Endothelial cell of umbilical vein (primary cell): ENCODE measurements around the gene EREG. TPM values are rescaled to one million over a fixed set of nuclear protein-coding genes. Genes with fewer than 3 reads are reported as not detected.

Experiments used
- BruUV-seq: library from RNA; stranded (reverse); fragments of 400-500 nt; replicated peaks from 2 replicates; lab custom pipeline; 2021; lab: Mats Ljungman, UMichigan
- CTCF ChIA-PET: fragments of 300-600, 350-600 bp; sonication (Branson Sonifier 250); formaldehyde crosslinking; loops from one replicate; lab custom pipeline; 2021; ENCODE audit warnings: antibody characterized with exemption, inconsistent platforms; lab: Charles Lee
- POLR2A ChIA-PET: fragments of 300-600, 350-600 bp; sonication (Branson Sonifier 250); formaldehyde crosslinking; loops from one replicate; lab custom pipeline; 2021; ENCODE audit warnings: antibody characterized with exemption, inconsistent platforms; lab: Charles Lee
- DNase-seq: peaks from one replicate; pipeline ENCODE4 v3.0.0-alpha.2; 2011; ENCODE audit warnings: low read depth, low spot score
- FAIRE-seq: peaks from 2 replicates; lab custom pipeline; 2011; peaks lifted over from hg19 to GRCh38; lab: Jason Lieb, UNC
- H2AFZ ChIP-seq: 2 replicates; pipeline ENCODE4 v1.6.0; 2012; ENCODE audit warnings: low read depth, low read length, control low read depth, inconsistent platforms
- H3K27ac ChIP-seq: 2 replicates; pipeline ENCODE4 v1.5.1; 2011; ENCODE audit warnings: low read depth, mild to moderate bottlenecking, control low read depth, low read length, moderate library complexity; ENCODE audit not compliant: insufficient read depth
- H3K27me3 ChIP-seq, 2 experiments: 2 replicates each; pipeline versions ENCODE4 v1.6.0 to v1.6.1; 2011; ENCODE audit warnings: low read length in 2 of 2, mixed read lengths in 1 of 2; ENCODE audit not compliant: control insufficient read depth in 2 of 2, insufficient read depth in 2 of 2
- H3K36me3 ChIP-seq, 2 experiments: 2 replicates in 1 of 2; 3 replicates in 1 of 2; pipeline ENCODE4 v1.5.1; 2011; ENCODE audit warnings: low read length in 2 of 2, mild to moderate bottlenecking in 1 of 2, moderate library complexity in 1 of 2; ENCODE audit not compliant: control insufficient read depth in 2 of 2, insufficient read depth in 2 of 2; ENCODE audit errors: extremely low read depth in 1 of 2
- H3K4me1 ChIP-seq: 3 replicates; pipeline ENCODE4 v1.5.1; 2011; ENCODE audit warnings: mild to moderate bottlenecking, low read length; ENCODE audit not compliant: control insufficient read depth, insufficient read depth; ENCODE audit errors: extremely low read depth
- H3K4me2 ChIP-seq: 2 replicates; pipeline ENCODE4 v1.6.1; 2011; ENCODE audit warnings: low read length, control low read depth, mixed read lengths; ENCODE audit not compliant: insufficient read depth
- H3K4me3 ChIP-seq, 3 experiments: fragments of 200-600 bp in 1 of 3; sonication (generic), shearing (Covaris generic) in 1 of 3; replicated peaks in 1 of 3; 2 replicates each; pipeline ENCODE4 v1.5.1; 2011 to 2016; ENCODE audit warnings: control low read depth in 3 of 3, low read length in 3 of 3, mild to moderate bottlenecking in 2 of 3, inconsistent platforms in 1 of 3, low read depth in 1 of 3, moderate library complexity in 1 of 3; ENCODE audit not compliant: insufficient read depth in 1 of 3
- H3K79me2 ChIP-seq: 2 replicates; pipeline ENCODE4 v1.6.0; 2012; ENCODE audit warnings: low read length, inconsistent platforms; ENCODE audit not compliant: control insufficient read depth, insufficient read depth
- H3K9ac ChIP-seq: replicated peaks from 2 replicates; pipeline ENCODE3; 2011; ENCODE audit warnings: low read length, control low read depth; ENCODE audit not compliant: insufficient read depth; ENCODE audit errors: extremely low read depth
- H3K9me1 ChIP-seq: replicated peaks from 3 replicates; pipeline ENCODE4 v1.6.0; 2011; ENCODE audit warnings: mild to moderate bottlenecking, low read length; ENCODE audit not compliant: control insufficient read depth, insufficient read depth; ENCODE audit errors: extremely low read depth
- H3K9me3 ChIP-seq: replicated peaks from 2 replicates; pipeline ENCODE4 v1.5.1; 2012; ENCODE audit warnings: low read length, inconsistent platforms; ENCODE audit not compliant: control insufficient read depth, insufficient read depth
- H4K20me1 ChIP-seq: replicated peaks from 2 replicates; pipeline ENCODE3; 2011; ENCODE audit warnings: mild to moderate bottlenecking, low read length; ENCODE audit not compliant: control insufficient read depth, insufficient read depth; ENCODE audit errors: extremely low read depth
- CTCF ChIP-seq, 2 donors: IDR thresholded peaks; 1 replicate in 1 of 2; 2 replicates in 1 of 2; pipeline ENCODE4 v1.5.1; 2011; ENCODE audit warnings: low read length in 2 of 2, mild to moderate bottlenecking in 2 of 2, moderate library complexity in 2 of 2, control low read depth in 1 of 2, inconsistent platforms in 1 of 2, low read depth in 1 of 2; ENCODE audit not compliant: insufficient read depth in 1 of 2; ENCODE audit errors: extremely low read depth in 1 of 2
- EZH2 ChIP-seq: IDR thresholded peaks from 2 replicates; pipeline ENCODE4 v1.6.1; 2012; ENCODE audit warnings: borderline replicate concordance, low read depth, mild to moderate bottlenecking, moderate library complexity, low read length, inconsistent platforms; ENCODE audit not compliant: severe bottlenecking
- FOS ChIP-seq: IDR thresholded peaks from 2 replicates; pipeline ENCODE4 v1.6.1; 2011; ENCODE audit warnings: mild to moderate bottlenecking, low read length, moderate library complexity, borderline replicate concordance; ENCODE audit not compliant: insufficient read depth
- GATA2 ChIP-seq: IDR thresholded peaks from 2 replicates; pipeline ENCODE4 v1.7.0; 2011; ENCODE audit warnings: low read depth, mild to moderate bottlenecking, moderate library complexity, mixed read lengths, low read length; ENCODE audit not compliant: insufficient read length, insufficient read depth
- JUN ChIP-seq: IDR thresholded peaks from 2 replicates; pipeline ENCODE4 v1.6.1; 2011; ENCODE audit warnings: borderline replicate concordance, low read depth; ENCODE audit not compliant: insufficient read length, insufficient read depth
- MAX ChIP-seq: IDR thresholded peaks from 2 replicates; pipeline ENCODE4 v1.6.1; 2011; ENCODE audit not compliant: insufficient read depth, insufficient read length
- MYC ChIP-seq: IDR thresholded peaks from one replicate; pipeline ENCODE4 v1.6.1; 2011; ENCODE audit warnings: mild to moderate bottlenecking, low read depth, low read length
- POLR2A ChIP-seq: IDR thresholded peaks from 2 replicates; pipeline ENCODE4 v1.6.1; 2012; ENCODE audit warnings: low read depth, mild to moderate bottlenecking, control low read depth, low read length
- POLR2AphosphoS5 ChIP-seq: IDR thresholded peaks from 2 replicates; pipeline ENCODE4 v1.6.1; 2012; ENCODE audit warnings: low read depth, mild to moderate bottlenecking, control low read depth, low read length, moderate library complexity; ENCODE audit not compliant: insufficient read depth
- dilution Hi-C: fragments of 300-500 bp; cut with MboI; formaldehyde crosslinking; loops from one replicate; pipeline ENCODE4 v1.15.0; 2019; ENCODE audit warnings: low sequenced_read_pairs; ENCODE audit not compliant: extremely low pct_ligation_motif_present
- intact Hi-C: fragments of 100-400 bp; cut with micrococcal nuclease; formaldehyde crosslinking; loops from one replicate; pipeline ENCODE4 v1.10.0; 2022
- polyA plus RNA-seq, 4 experiments: library from polyadenylated mRNA; depleted of rRNA in 3 of 4; stranded (reverse) in 3 of 4; unstranded in 1 of 4; fragments of >200 nt; gene quantifications; 2 replicates each; pipeline versions ENCODE4 v1.2.1 to v1.2.3, GENCODE V29; 2011 to 2012; ENCODE audit warnings: missing spikeins in 1 of 4
- total RNA-seq: library from RNA; stranded (reverse); gene quantifications from 2 replicates; pipeline ENCODE4 v1.2.3, GENCODE V29; 2021

Gene EREG
- total and polyA plus RNA-seq, 2 donors (not counting 3 experiments of a cell fraction or from before 2014, with no cell fraction given) = not detected

GRCh38 chr4:74368596-74368995, 3.7 kb downstream of the EREG start:
- no peaks in the 10 kb centered on the region for H3K4me1 ChIP-seq
- FAIRE-seq (no peak), DNase-seq (no peak)
- H3K4me3 ChIP-seq = no peak overlapping the region
- no peaks in the 10 kb centered on the region for H3K79me2 ChIP-seq
- TF ChIP-seq POLR2A = no peak
- TF ChIP-seq CTCF (IDR thresholded peaks at IDR 0.05; ENCODE audit: extremely low read depth in 1 of 2, insufficient read depth in 1 of 2, low read depth in 1 of 2, low read length in 2 of 2) = no peak
- no peak for TF ChIP-seq POLR2AphosphoS5
- no peak for TF ChIP-seq EZH2
- no peak for TF ChIP-seq GATA2
- no peak for TF ChIP-seq JUN
- TF ChIP-seq FOS = no peak
- TF ChIP-seq MAX = no peak
- no peak for TF ChIP-seq MYC
- no peak overlapping the region for H3K27ac ChIP-seq
- dilution Hi-C loops = no loop called here
- no peaks in the 10 kb centered on the region for H3K9me1 ChIP-seq
- H3K9me3 ChIP-seq = no peaks in the 10 kb centered on the region
- H3K9ac ChIP-seq = no peak overlapping the region
- ChIA-PET CTCF (interaction anchor here (0.6 to 5.4 kb wide), 3 partner anchors 40 to 306 kb away, joined by 3 to 50 read pairs (median 3); no protein-coding TSS in a partner anchor), POLR2A (no interaction called here)
- no peak overlapping the region for H2AFZ ChIP-seq
- no peaks in the 10 kb centered on the region for H3K27me3 ChIP-seq
- no peaks in the 10 kb centered on the region for H3K36me3 ChIP-seq
- no TSS peak for BruUV-seq
- H4K20me1 ChIP-seq = no peaks in the 10 kb centered on the region
- intact Hi-C loops = no loop called here
- no peak overlapping the region for H3K4me2 ChIP-seq
